ENCODE measurements around the gene SUOX.
A peak's percentile ranks its signal among the peaks of the same experiment; 100 is the strongest.
"Not testable (repeated sequence)": the region's sequence is repeated elsewhere in the genome, so short reads cannot be mapped to it uniquely, and the experiment has no call there.

SUOX gene

GRCh38 chr12:55996715-55997534, at the start of gene SUOX:
TSS of gene SUOX (plus strand) at chr12:55997276. CDS start at chr12:56002222, 4,946 bp downstream.
- DNase-seq = peak; percentile 84

- DNase-seq = no peak
Observed at GRCh38 chr12:55955344-55955743, 41.7 kb upstream of the SUOX start.

- no peak for DNase-seq
Observed at GRCh38 chr12:55955800-55956508, 41.1 kb upstream of the SUOX start.

GRCh38 chr12:55957106-55957859, 39.8 kb upstream of the SUOX start:
- DNase-seq = no peak

GRCh38 chr12:55963760-55964159, 33.3 kb upstream of the SUOX start:
- DNase-seq = no peak

- no peak for DNase-seq
Observed at GRCh38 chr12:55965240-55965639, 31.8 kb upstream of the SUOX start.

- DNase-seq = no peak
Observed at GRCh38 chr12:55965941-55966407, 31.1 kb upstream of the SUOX start, which contains the start of gene PMEL. TSS of gene PMEL (minus strand) at chr12:55966042. CDS start at chr12:55966011, 31 bp downstream.

- DNase-seq = peak; percentile 65
Observed at GRCh38 chr12:55966408-55967281, 30.4 kb upstream of the SUOX start, which contains the start of gene CDK2. TSS of gene CDK2 (plus strand) at chr12:55966830. CDS start at chr12:55967009, 179 bp downstream.

- DNase-seq = no peak
Observed at GRCh38 chr12:55969356-55969755, 27.7 kb upstream of the SUOX start.

- no peak for DNase-seq
Observed at GRCh38 chr12:55970775-55971174, 26.3 kb upstream of the SUOX start.

- DNase-seq = no peak
Observed at GRCh38 chr12:55972042-55972441, 25.0 kb upstream of the SUOX start.

GRCh38 chr12:55972456-55972855, 24.6 kb upstream of the SUOX start:
- no peak for DNase-seq

GRCh38 chr12:55972911-55973598, 24.0 kb upstream of the SUOX start:
- no peak for DNase-seq

GRCh38 chr12:55973599-55974307, 23.3 kb upstream of the SUOX start, which contains the start of gene RAB5B:
TSS of gene RAB5B (plus strand) at chr12:55974078. CDS start at chr12:55986961, 12,883 bp downstream.
- peak; percentile 100 for DNase-seq

GRCh38 chr12:55974308-55974730, 22.8 kb upstream of the SUOX start:
- no peak for DNase-seq

- no peak for DNase-seq
Observed at GRCh38 chr12:55978393-55978792, 18.7 kb upstream of the SUOX start.

- no peak for DNase-seq
Observed at GRCh38 chr12:55979069-55979468, 18.0 kb upstream of the SUOX start.

GRCh38 chr12:55981882-55982281, 15.2 kb upstream of the SUOX start:
- not testable (repeated sequence) for DNase-seq

- no peak for DNase-seq
Observed at GRCh38 chr12:55982319-55982936, 14.6 kb upstream of the SUOX start.

- DNase-seq = no peak
Observed at GRCh38 chr12:55983232-55983842, 13.7 kb upstream of the SUOX start.

All from NCI-H446 treated with DMSO at 0.1 percent for 48 hours (cell line).